ENCODE measurements around the gene AMOTL2.

Gene AMOTL2

DNA sequence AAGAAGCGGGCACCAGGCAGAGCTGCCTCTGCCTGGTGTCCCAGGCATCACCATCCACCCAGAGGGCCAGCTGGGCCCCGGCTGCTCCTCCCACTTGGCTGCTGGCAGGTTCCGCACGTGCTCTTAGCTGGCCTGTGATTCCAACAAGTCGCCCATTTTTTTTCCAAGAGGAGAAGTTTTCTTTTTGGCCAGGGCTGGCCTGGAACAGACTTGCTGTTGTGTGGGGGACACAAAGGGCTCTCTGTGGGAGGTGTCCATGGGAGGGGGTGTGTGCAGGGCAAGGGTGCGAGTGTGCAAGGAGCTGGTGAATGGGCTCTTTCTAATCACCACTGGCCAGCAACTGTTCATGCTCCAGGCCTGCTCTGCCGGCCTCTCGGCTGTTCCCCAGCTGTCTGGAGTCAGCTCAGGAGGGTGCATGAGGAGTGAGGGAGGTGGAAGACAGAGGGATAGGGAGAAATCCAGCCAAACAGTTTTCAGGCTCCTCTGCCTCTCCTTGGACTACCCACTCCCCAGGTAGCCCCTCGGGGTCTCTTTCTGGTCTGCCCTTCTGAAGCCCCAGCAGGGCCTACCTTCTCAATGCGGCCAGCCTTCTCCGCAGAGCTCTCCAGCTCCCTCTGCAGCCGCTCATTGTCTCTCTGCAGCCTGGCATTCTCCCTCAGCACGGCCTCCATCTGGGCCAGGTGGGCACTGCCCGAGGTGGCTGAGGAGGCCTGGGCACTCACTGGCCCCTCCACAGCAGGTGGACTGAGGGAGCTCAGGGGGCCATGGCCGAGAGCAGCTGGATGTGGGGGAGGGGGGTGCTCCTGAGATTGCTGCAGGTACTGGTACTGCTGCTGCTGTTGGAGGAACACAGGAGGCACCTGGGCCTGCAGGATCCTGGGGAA is 7.1 kb downstream of the AMOTL2 start:
- no peaks in the 10 kb centered on the region for H3F3A ChIP-seq (ENCODE audit: control insufficient read depth, insufficient read depth)
- H4K20me1 ChIP-seq (ENCODE audit: control insufficient read depth, insufficient read depth, low read depth, low read length) = no peaks in the 10 kb centered on the region
- no peaks in the 10 kb centered on the region; the same call in 1 of the 2 replicates for H3K27me3 ChIP-seq (ENCODE audit: control insufficient read depth, low read length)
- TF ChIP-seq EZH2phosphoT487 (IDR thresholded peaks at IDR 0.05; ENCODE audit: borderline replicate concordance, low read length) = no peak
- TF ChIP-seq, protein P1, sequence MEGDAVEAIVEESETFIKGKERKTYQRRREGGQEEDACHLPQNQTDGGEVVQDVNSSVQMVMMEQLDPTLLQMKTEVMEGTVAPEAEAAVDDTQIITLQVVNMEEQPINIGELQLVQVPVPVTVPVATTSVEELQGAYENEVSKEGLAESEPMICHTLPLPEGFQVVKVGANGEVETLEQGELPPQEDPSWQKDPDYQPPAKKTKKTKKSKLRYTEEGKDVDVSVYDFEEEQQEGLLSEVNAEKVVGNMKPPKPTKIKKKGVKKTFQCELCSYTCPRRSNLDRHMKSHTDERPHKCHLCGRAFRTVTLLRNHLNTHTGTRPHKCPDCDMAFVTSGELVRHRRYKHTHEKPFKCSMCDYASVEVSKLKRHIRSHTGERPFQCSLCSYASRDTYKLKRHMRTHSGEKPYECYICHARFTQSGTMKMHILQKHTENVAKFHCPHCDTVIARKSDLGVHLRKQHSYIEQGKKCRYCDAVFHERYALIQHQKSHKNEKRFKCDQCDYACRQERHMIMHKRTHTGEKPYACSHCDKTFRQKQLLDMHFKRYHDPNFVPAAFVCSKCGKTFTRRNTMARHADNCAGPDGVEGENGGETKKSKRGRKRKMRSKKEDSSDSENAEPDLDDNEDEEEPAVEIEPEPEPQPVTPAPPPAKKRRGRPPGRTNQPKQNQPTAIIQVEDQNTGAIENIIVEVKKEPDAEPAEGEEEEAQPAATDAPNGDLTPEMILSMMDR (IDR thresholded peaks at IDR 0.05; ENCODE audit: low read depth, low read length, poor library complexity, severe bottlenecking) = no peak
- no peaks in the 10 kb centered on the region for H3K9me2 ChIP-seq (replicated peaks; ENCODE audit: control insufficient read depth, low read length)
- no peaks in the 10 kb centered on the region for H3K9me3 ChIP-seq (ENCODE audit: control insufficient read depth, insufficient read depth, low read length)
- no peak overlapping the region for H3K27ac ChIP-seq (ENCODE audit: low read depth, low read length)
- no peak overlapping the region for H3K4me2 ChIP-seq (ENCODE audit: low read length)
- H3K4me3 ChIP-seq (ENCODE audit: low read length) = no peak overlapping the region
- H3K4me1 ChIP-seq (ENCODE audit: control insufficient read depth, low read length) = no peaks in the 10 kb centered on the region
- H3K79me2 ChIP-seq (ENCODE audit: control insufficient read depth, low read length) = no peaks in the 10 kb centered on the region
- H3K36me3 ChIP-seq (ENCODE audit: control insufficient read depth, low read length) = no peaks in the 10 kb centered on the region

GRCh38 chr3:134366221-134366927 is 7.9 kb downstream of the AMOTL2 start:
- no peak overlapping the region for H3K4me3 ChIP-seq (ENCODE audit: low read length)
- H3K27ac ChIP-seq (ENCODE audit: low read depth, low read length) = no peak overlapping the region
- H3K9me3 ChIP-seq (ENCODE audit: control insufficient read depth, insufficient read depth, low read length) = no peaks in the 10 kb centered on the region
- no peaks in the 10 kb centered on the region for H4K20me1 ChIP-seq (ENCODE audit: control insufficient read depth, insufficient read depth, low read depth, low read length)
- no peaks in the 10 kb centered on the region for H3K79me2 ChIP-seq (ENCODE audit: control insufficient read depth, low read length)
- H3K36me3 ChIP-seq (ENCODE audit: control insufficient read depth, low read length) = no peaks in the 10 kb centered on the region
- TF ChIP-seq, protein P1 (IDR thresholded peaks at IDR 0.05; ENCODE audit: low read depth, low read length, poor library complexity, severe bottlenecking) = no peak
- no peak for TF ChIP-seq EZH2phosphoT487 (IDR thresholded peaks at IDR 0.05; ENCODE audit: borderline replicate concordance, low read length)
- no peaks in the 10 kb centered on the region; the same call in 1 of the 2 replicates for H3K27me3 ChIP-seq (ENCODE audit: control insufficient read depth, low read length)
- no peaks in the 10 kb centered on the region for H3K4me1 ChIP-seq (ENCODE audit: control insufficient read depth, low read length)
- no peaks in the 10 kb centered on the region for H3K9me2 ChIP-seq (replicated peaks; ENCODE audit: control insufficient read depth, low read length)
- no peak overlapping the region for H3K4me2 ChIP-seq (ENCODE audit: low read length)
- H3F3A ChIP-seq (ENCODE audit: control insufficient read depth, insufficient read depth) = no peaks in the 10 kb centered on the region

- no peaks in the 10 kb centered on the region for H3K4me1 ChIP-seq (ENCODE audit: control insufficient read depth, low read length)
- no peaks in the 10 kb centered on the region for H3K79me2 ChIP-seq (ENCODE audit: control insufficient read depth, low read length)
- H3F3A ChIP-seq (ENCODE audit: control insufficient read depth, insufficient read depth) = no peaks in the 10 kb centered on the region
- no peak for TF ChIP-seq EZH2phosphoT487 (IDR thresholded peaks at IDR 0.05; ENCODE audit: borderline replicate concordance, low read length)
- TF ChIP-seq, protein P1 (IDR thresholded peaks at IDR 0.05; ENCODE audit: low read depth, low read length, poor library complexity, severe bottlenecking) = no peak
- no peak overlapping the region for H3K27ac ChIP-seq (ENCODE audit: low read depth, low read length)
- H3K4me3 ChIP-seq (ENCODE audit: low read length) = no peak overlapping the region
- H3K36me3 ChIP-seq (ENCODE audit: control insufficient read depth, low read length) = no peaks in the 10 kb centered on the region
- H3K4me2 ChIP-seq (ENCODE audit: low read length) = no peak overlapping the region
- no peaks in the 10 kb centered on the region for H3K9me2 ChIP-seq (replicated peaks; ENCODE audit: control insufficient read depth, low read length)
- no peaks in the 10 kb centered on the region for H4K20me1 ChIP-seq (ENCODE audit: control insufficient read depth, insufficient read depth, low read depth, low read length)
- no peaks in the 10 kb centered on the region; the same call in 1 of the 2 replicates for H3K27me3 ChIP-seq (ENCODE audit: control insufficient read depth, low read length)
- H3K9me3 ChIP-seq (ENCODE audit: control insufficient read depth, insufficient read depth, low read length) = no peaks in the 10 kb centered on the region
These were observed 8.5 kb downstream of the AMOTL2 start for GRCh38 chr3:134365766-134366065.

Measured in DOHH2 (cell line).